Keratinocyte (primary cell): ENCODE measurements around the gene EHD3. TPM values are rescaled to one million over a fixed set of nuclear protein-coding genes. Genes with fewer than 3 reads are reported as not detected.

Source experiments
- DNase-seq: peaks from one replicate; pipeline ENCODE4 v3.0.0-alpha.2; 2011; ENCODE audit warnings: low read depth, missing footprints, low spot score
- FAIRE-seq: peaks from 2 replicates; lab custom pipeline; 2011; peaks lifted over from hg19 to GRCh38; lab: Jason Lieb, UNC
- H2AFZ ChIP-seq: 2 replicates; pipeline ENCODE4 v1.6.0; 2012; ENCODE audit warnings: low read length, control low read depth, inconsistent platforms; ENCODE audit not compliant: control insufficient read depth
- H3K27ac ChIP-seq: 2 replicates; pipeline ENCODE4 v1.5.1; 2011; ENCODE audit warnings: low read length; ENCODE audit not compliant: control insufficient read depth, insufficient read depth
- H3K27me3 ChIP-seq: 3 replicates; pipeline ENCODE4 v1.6.0; 2011; ENCODE audit warnings: low read length; ENCODE audit not compliant: control insufficient read depth, insufficient read depth; ENCODE audit errors: extremely low read depth
- H3K36me3 ChIP-seq, 2 experiments: 2 replicates in 1 of 2; 3 replicates in 1 of 2; pipeline ENCODE4 v1.5.1; 2011; ENCODE audit warnings: low read length in 2 of 2, mild to moderate bottlenecking in 1 of 2; ENCODE audit not compliant: control insufficient read depth in 2 of 2, insufficient read depth in 2 of 2; ENCODE audit errors: extremely low read depth in 1 of 2
- H3K4me1 ChIP-seq: 3 replicates; pipeline ENCODE4 v1.5.1; 2011; ENCODE audit warnings: low read length; ENCODE audit not compliant: control insufficient read depth, insufficient read depth; ENCODE audit errors: extremely low read depth
- H3K4me2 ChIP-seq: 3 replicates; pipeline ENCODE4 v1.6.0; 2011; ENCODE audit warnings: low read depth, low read length; ENCODE audit not compliant: control insufficient read depth, insufficient read depth; ENCODE audit errors: extremely low read depth
- H3K4me3 ChIP-seq, 3 experiments: fragments of 200-600 bp in 1 of 3; sonication (generic) in 1 of 3; 2 replicates in 2 of 3; 3 replicates in 1 of 3; pipeline ENCODE4 v1.5.1; 2011 to 2016; ENCODE audit warnings: low read length in 3 of 3, mild to moderate bottlenecking in 3 of 3, control low read depth in 2 of 3, inconsistent platforms in 1 of 3, low read depth in 1 of 3, mixed read lengths in 1 of 3, mixed run types in 1 of 3, moderate library complexity in 1 of 3; ENCODE audit not compliant: control insufficient read depth in 2 of 3, insufficient read depth in 2 of 3; ENCODE audit errors: extremely low read depth in 1 of 3
- H3K79me2 ChIP-seq: 2 replicates; pipeline ENCODE4 v1.6.0; 2012; ENCODE audit warnings: low read length; ENCODE audit not compliant: control insufficient read depth, insufficient read depth
- H3K9ac ChIP-seq: 3 replicates; pipeline ENCODE4 v1.6.0; 2011; ENCODE audit warnings: low read length; ENCODE audit not compliant: control insufficient read depth, insufficient read depth; ENCODE audit errors: extremely low read depth
- H3K9me1 ChIP-seq: 3 replicates; pipeline ENCODE4 v1.6.0; 2011; ENCODE audit warnings: low read length; ENCODE audit not compliant: control insufficient read depth, insufficient read depth; ENCODE audit errors: extremely low read depth
- H3K9me3 ChIP-seq: 2 replicates; pipeline ENCODE4 v1.5.1; 2012; ENCODE audit warnings: low read depth, low read length; ENCODE audit not compliant: control insufficient read depth
- H4K20me1 ChIP-seq: 3 replicates; pipeline ENCODE4 v1.6.0; 2011; ENCODE audit warnings: low read length; ENCODE audit not compliant: control insufficient read depth, insufficient read depth; ENCODE audit errors: extremely low read depth
- CTCF ChIP-seq, 3 experiments: IDR thresholded peaks in 1 of 3; conservative IDR thresholded peaks in 1 of 3; optimal IDR thresholded peaks in 1 of 3; 2 replicates in 2 of 3; 3 replicates in 1 of 3; pipeline versions ENCODE3 to v1.5.1; 2011; ENCODE audit warnings: low read length in 3 of 3, mild to moderate bottlenecking in 3 of 3, moderate library complexity in 2 of 3, control low read depth in 1 of 3, inconsistent platforms in 1 of 3; ENCODE audit not compliant: insufficient read depth in 2 of 3; ENCODE audit errors: extremely low read depth in 1 of 3
- EZH2 ChIP-seq: IDR thresholded peaks from one replicate; pipeline ENCODE4 v1.6.1; 2012; ENCODE audit warnings: inconsistent platforms, mild to moderate bottlenecking, low read length, moderate library complexity
- dilution Hi-C: fragments of 300-500 bp; cut with MboI; formaldehyde crosslinking; loops from one replicate; pipeline ENCODE4 v1.7.0; 2020; ENCODE audit warnings: low sequenced_read_pairs; ENCODE audit not compliant: extremely low pct_ligation_motif_present
- polyA plus RNA-seq, 5 experiments: library from polyadenylated mRNA; depleted of rRNA in 3 of 5; stranded (reverse) in 3 of 5; stranded (forward) in 1 of 5; unstranded in 1 of 5; fragments of >200 nt; gene quantifications; 1 replicate in 1 of 5; 2 replicates in 3 of 5; 3 replicates in 1 of 5; pipeline versions ENCODE4 v1.2.1 to v1.2.3, GENCODE V29; 2011 to 2012; ENCODE audit warnings: missing spikeins in 2 of 5, low read depth in 1 of 5, low replicate concordance in 1 of 5

Gene EHD3
- polyA plus RNA-seq, 1 donor (not counting 4 experiments of a cell fraction or from before 2014, with no cell fraction given), result 5.1 TPM

- no peak for FAIRE-seq
- Histone ChIP-seq H3K36me3 (no peaks in the 10 kb centered on the region), H3K9me3 (no peaks in the 10 kb centered on the region), H3K4me3 (no peak overlapping the region), H3K9me1 (no peaks in the 10 kb centered on the region), H3K27me3 (no peaks in the 10 kb centered on the region), H3K79me2 (no peaks in the 10 kb centered on the region), H3K27ac (no peak overlapping the region), H3K4me2 (no peak overlapping the region), H3K4me1 (peaks cover 15% of the 10 kb centered on the region), H4K20me1 (no peaks in the 10 kb centered on the region), H2AFZ (no peak overlapping the region), H3K9ac (no peak overlapping the region)
- dilution Hi-C loops, result no loop called here
- TF ChIP-seq CTCF (optimal IDR thresholded peaks at IDR 0.05 in 1 of 3, IDR thresholded peaks at IDR 0.05 in 1 of 3, conservative IDR thresholded peaks at IDR 0.05 in 1 of 3; ENCODE audit: extremely low read depth in 1 of 3, insufficient read depth in 2 of 3, low read length in 3 of 3), result no peak
- no peak for TF ChIP-seq EZH2
- no peak for DNase-seq
Observed at GRCh38 chr2:31199206-31199605, 34.7 kb upstream of the EHD3 start.

GRCh38 chr2:31200972-31201371 lies 33.0 kb upstream of the EHD3 start:
- Histone ChIP-seq H3K27ac (no peak overlapping the region), H3K36me3 (no peaks in the 10 kb centered on the region), H3K27me3 (no peaks in the 10 kb centered on the region), H2AFZ (no peak overlapping the region), H3K4me2 (no peak overlapping the region), H3K9ac (no peak overlapping the region), H3K4me3 (no peak overlapping the region), H3K9me1 (no peaks in the 10 kb centered on the region), H3K79me2 (no peaks in the 10 kb centered on the region), H3K9me3 (no peaks in the 10 kb centered on the region), H3K4me1 (peaks cover 15% of the 10 kb centered on the region), H4K20me1 (no peaks in the 10 kb centered on the region)
- TF ChIP-seq CTCF (optimal IDR thresholded peaks at IDR 0.05 in 1 of 3, IDR thresholded peaks at IDR 0.05 in 1 of 3, conservative IDR thresholded peaks at IDR 0.05 in 1 of 3; ENCODE audit: extremely low read depth in 1 of 3, insufficient read depth in 2 of 3, low read length in 3 of 3) (no peak), EZH2 (no peak)
- no peak for DNase-seq
- FAIRE-seq, result no peak
- dilution Hi-C loops, result no loop called here
